Activated T-helper 1 cell treated with anti-CD3 and anti-CD28 coated beads, Interleukin-2, amount 50 U/mL, for 16 hours (primary cell): Measurements from ENCODE around the gene DENND2D.

ENCODE experiments used
- DNase-seq, 2 donors: peaks; one replicate each; pipeline ENCODE4 v3.0.0-alpha.2; 2020; ENCODE audit warnings: low read depth in 1 of 2, low spot score in 1 of 2

DENND2D gene

DNA sequence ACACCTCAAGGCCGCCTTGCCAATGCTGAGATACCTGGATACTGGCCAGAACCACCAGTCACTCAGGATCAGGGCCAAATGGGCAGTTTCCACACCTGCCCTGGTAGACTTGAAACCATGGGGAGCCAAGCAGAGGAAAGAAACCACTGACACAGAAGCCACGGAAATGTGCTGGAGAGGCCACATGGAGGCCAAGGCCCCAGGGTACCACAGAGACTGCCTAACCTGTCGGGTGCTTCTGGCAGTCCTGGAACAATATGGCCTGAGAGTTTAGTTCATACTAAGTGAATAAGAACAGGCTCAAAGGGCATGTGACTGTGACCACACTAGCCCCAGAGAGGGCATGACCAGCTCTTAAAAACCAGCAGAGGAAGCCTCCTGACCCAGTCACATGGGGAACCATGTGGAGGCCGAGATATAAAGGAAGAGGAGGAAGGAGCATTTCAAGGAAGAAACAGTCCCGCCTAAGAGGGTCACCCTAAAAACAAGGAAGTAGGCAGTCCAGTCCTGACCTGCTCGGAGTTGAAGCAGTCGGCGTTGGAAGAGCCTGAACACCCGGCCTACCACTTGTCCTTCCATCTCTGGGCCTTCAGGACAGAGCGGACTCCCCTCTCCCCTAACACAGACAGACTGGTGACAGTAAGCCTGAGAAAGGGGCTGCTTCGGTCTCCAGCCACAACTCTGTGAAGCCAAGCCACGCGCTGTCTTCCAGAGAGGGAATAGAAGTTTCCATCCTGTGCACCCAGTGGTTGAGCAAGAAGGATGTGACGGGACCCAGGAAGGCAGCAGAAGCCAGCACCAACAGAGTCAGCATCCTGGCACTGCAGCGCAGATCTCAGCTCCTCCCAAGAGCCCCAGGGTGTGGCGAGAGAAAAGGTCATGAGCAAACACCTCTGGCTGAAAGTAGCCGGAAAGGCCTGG is at the start of gene DENND2D:
Gene DENND2D (minus strand): TSS at position 766 of the 921 bp plus-strand sequence. CDS start 187 bp downstream, at position 579.
- peak; percentile 24 to 34 for DNase-seq

- no peak for DNase-seq
Measured at GRCh38 chr1:111249960-111250359, 49.5 kb upstream of the DENND2D start.

DNA sequence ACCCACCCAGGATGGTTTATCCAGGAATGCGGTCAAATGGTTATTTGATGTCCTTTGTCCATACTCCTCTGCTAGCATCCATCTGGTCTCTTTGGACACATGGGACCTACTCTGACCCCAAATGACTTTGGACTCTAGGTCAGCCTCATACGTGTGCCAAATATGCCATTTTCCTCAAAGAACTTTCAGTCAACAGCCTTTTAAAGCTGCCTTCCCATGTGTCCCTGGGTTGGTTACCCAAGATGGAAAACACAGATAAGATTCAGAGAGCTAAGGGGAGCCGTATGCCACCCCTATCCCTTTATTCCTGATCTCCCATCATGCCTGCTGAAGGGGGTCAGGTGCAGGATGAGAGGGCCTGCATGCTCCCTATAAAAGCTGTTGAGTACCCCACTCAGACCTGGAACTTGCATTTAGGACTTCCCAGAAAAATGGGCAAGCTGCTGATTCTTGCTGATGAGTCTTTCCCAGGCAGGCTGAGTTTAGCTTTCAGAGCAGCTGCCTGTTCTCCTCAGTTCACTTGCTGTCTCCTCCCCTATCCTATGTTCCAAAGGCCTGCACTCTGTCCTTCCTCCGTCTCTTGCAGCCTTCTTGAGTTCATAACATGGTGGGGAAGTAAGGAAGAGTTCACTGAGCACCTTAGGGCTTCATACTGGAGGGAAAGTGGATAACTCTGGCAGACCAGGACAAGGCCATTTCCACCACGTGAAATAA is 46.8 kb upstream of the DENND2D start:
- no peak for DNase-seq

DNA sequence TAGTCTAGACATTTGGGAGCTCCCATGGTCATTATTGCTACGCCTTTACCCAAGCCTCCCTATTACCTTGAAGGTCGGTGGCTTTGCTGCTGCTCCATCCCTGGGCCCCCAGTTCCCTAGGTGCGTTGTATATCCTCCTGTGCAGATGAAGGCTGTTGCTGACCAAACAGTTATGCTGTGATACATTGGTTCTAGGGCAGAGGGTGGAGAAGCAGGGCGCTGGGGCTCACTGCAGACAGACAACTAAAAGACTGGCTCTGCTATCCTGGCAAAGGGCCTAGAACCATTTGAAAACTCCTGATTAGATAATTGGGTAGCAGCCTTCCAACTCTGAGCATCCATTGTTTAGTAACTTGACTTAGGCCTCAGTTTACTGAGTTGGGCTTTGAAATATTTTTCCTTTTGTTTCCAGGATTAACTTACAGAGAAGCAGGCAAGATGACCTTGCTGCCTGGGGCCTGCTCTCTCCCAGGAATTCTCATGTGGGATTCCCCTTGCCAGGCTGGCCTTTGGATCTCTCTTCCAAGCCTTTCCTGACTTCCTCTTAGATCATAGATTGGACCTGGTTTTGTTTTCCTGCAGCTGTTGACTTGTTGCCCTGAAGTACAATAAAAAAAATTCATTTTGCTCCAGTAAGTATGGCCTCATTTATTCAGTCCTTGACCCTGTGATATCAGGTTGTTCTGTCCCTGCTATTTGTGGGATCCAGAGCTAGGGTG is 42.5 kb upstream of the DENND2D start:
- DNase-seq: no peak

- no peak for DNase-seq
Measured at GRCh38 chr1:111241797-111242196, 41.4 kb upstream of the DENND2D start.

DNA sequence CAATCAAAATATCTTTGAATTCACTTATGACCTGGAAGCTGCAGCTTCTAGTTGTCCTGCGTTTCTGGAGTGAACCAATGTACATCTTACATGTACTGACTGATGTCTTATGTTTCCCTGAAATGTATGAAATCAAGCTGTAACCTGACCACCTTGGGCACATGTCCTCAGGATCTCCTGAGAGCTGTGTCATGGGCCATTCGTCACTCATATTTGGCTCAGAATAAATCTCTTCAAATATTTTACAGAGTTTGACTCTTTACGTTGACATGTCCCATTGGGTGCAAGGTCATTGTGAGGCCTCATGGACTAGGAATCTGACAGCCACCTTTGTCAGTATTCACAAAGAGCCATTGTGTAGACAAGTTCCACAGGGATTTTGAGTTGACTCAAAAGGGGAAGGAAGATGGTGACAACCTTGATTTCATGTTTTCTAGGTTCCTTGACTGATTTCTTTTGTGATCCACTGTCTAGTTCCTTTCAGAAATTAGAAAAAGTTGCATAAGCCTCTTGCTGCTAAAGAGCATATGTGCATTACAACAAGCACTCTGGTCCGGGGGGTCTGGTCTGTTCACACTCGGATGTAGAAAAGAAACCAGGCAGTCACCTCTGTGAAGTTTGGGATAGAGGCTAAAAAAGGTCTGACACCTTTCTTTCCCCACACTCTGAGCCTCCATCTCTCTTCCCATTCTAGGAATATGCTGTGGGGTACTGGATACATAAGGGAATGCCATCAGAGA is 37.8 kb upstream of the DENND2D start:
- no peak for DNase-seq

GRCh38 chr1:111236806-111237205 is 36.4 kb upstream of the DENND2D start:
- DNase-seq: no peak

DNA sequence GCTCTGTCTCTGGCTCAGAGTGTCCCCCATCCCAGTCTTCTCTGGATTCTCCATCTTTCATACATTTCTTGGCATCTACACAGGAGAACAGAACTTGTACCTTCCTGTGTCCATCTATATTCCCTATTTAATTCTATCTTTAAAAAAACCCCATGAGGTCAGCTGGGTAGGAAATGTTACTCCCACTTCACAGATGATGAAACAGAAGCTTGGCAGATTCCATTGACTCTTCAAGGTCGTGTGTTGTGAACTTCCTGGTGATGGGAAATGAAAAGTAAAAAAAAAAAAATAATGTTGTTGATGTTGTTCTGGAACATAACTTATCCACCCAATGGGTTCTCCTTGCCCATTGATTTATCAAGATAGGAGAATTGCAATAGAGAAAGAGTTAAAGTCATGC is 35.9 kb upstream of the DENND2D start:
- no peak for DNase-seq

- no peak for DNase-seq
Measured at GRCh38 chr1:111234866-111235265, 34.4 kb upstream of the DENND2D start.

DNA sequence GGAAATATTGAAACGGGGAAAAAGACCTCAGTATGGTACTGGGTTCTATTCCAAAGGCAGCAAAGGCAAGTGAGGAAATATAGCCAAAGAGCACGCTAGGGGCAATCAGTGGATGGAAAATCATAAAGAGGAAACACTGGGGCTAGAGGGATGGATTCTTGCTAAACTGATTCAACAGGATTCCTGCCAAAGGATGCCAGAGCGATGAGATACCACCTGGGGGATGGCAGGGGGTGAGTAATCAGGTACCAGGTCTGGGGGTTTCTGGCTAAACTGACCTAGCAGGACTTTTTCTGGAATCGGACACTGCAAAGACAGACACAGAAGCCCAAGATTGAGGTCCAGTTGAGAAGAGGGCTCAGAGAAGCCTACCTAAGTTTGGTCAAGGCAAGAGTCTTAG is 33.8 kb upstream of the DENND2D start:
- DNase-seq: no peak

DNA sequence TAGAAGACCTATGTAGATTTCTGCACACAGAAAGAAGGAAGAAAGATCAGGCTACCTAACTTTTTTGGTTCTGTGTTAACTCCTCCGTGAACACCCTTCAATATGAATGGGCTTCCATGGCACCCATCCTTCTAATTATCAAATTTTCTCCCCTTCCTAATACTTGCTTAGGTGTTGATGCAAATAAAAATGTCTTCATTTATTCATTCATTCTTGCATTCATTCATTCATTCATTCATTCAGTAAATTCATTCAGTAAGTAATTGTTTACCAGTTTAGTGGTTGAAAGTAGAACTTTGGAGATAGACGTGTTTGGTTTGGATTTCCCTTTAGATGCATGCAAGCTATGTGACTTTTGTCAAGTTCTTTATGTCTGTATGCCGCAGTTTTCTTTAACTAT is 31.7 kb upstream of the DENND2D start:
- DNase-seq: no peak

GRCh38 chr1:111228748-111229126 is 28.3 kb upstream of the DENND2D start:
- DNase-seq: no peak

- no peak for DNase-seq
Measured at GRCh38 chr1:111227851-111228747, 27.7 kb upstream of the DENND2D start.

- DNase-seq: no peak
Measured at GRCh38 chr1:111227434-111227833, 27.0 kb upstream of the DENND2D start, which contains the start of gene CHI3L2. Gene CHI3L2 (plus strand): TSS chr1:111227713. CDS start chr1:111227730, 17 bp downstream.

- DNase-seq: no peak
Measured at GRCh38 chr1:111225717-111226400, 25.4 kb upstream of the DENND2D start.

DNA sequence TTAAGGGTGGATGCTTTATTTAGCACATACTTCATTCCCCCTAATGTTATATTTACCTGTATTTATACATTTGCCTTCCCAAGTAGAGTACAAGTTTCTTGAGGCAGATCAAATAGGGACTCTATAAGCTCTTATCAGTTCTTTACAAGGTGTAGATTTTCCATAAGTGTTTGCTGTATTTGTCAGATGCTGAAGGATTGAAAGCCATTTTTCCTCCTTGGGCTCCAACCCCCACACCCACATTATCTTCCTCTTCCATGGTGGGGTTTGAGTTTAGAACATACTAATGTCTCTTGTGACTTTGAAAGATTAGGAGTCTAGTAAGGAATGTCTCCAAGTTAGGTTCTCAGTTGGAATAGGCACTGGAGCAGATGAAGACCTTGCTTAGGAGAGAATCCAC is 24.6 kb upstream of the DENND2D start:
- no peak for DNase-seq

GRCh38 chr1:111223126-111223685 is 22.8 kb upstream of the DENND2D start:
- no peak for DNase-seq

DNA sequence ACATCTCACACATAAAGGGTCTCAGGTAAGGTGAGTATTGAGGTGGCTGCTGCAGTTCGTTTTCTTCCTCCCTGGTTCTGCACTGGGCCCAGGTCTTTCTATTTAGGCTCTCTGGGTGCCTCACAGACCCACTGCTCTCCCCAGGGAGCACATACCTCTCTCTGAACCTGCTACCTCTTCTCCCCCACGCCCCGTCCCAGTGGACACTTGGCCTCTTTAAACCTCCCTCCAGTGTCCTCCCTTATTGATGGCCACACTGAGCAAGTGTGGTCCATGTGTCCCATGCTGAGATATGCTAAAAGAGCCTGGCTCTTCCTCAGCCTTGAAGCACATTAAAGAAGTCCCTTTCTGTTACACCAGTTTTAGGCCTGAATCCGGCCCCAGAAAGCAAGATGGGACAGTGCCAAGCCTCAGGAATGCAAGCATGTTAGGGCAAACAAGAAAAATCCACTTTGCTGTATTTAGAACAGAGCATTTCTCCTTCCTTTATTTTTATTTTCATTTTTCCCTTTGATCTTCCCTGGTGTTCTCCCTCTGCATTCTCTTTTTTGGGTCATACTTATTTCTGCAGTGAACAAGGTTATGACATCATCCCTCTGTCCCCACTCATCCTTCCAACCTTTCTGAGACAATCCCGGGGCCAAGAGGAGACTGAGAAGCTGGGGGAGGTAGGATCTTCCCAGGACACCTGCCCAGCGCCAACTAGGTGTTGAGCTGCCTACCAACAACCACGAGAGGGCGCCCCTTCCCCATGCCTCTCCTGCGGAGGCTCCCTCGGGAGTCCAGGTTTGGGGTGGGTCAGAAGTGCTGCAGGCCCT is 22.1 kb upstream of the DENND2D start:
- peak; percentile 52 to 68 for DNase-seq
